Common myeloid progenitor, CD34-positive (primary cell): ENCODE results near the gene C5orf34. TPM values are rescaled to one million over a fixed set of nuclear protein-coding genes. Genes with fewer than 3 reads are reported as not detected.
A peak's percentile ranks its signal among the peaks of the same experiment; 100 is the strongest.

Experiments used
- CTCF ChIA-PET: fragments of 350-600 bp; sonication (Branson Sonifier 250); formaldehyde crosslinking; loops from one replicate; lab custom pipeline; 2021; ENCODE audit warnings: antibody characterized with exemption; lab: Charles Lee
- POLR2A ChIA-PET: fragments of 350-600 bp; sonication (Branson Sonifier 250); formaldehyde crosslinking; loops from one replicate; lab custom pipeline; 2021; ENCODE audit warnings: antibody characterized with exemption; lab: Charles Lee
- DNase-seq, 3 donors: peaks; one replicate each; pipeline versions ENCODE4 v3.0.0 to v3.0.0-alpha.2; 2013
- H3K27ac ChIP-seq, 2 experiments: 1 replicate in 1 of 2; 2 replicates in 1 of 2; pipeline ENCODE4 v1.7.0; 2013; ENCODE audit warnings: inconsistent platforms in 2 of 2, low read length in 2 of 2, mild to moderate bottlenecking in 2 of 2, low read depth in 1 of 2, moderate library complexity in 1 of 2; ENCODE audit not compliant: severe bottlenecking in 2 of 2, insufficient read depth in 1 of 2, poor library complexity in 1 of 2
- H3K27me3 ChIP-seq, 5 experiments: replicated peaks in 2 of 5; 1 replicate in 3 of 5; 2 replicates in 2 of 5; pipeline versions ENCODE4 v1.6.1 to v1.7.0; 2013; ENCODE audit warnings: low read length in 4 of 5, mild to moderate bottlenecking in 2 of 5, moderate library complexity in 2 of 5, inconsistent platforms in 1 of 5; ENCODE audit not compliant: insufficient read depth in 5 of 5, control insufficient read depth in 4 of 5
- H3K36me3 ChIP-seq, 4 experiments: 1 replicate in 2 of 4; 2 replicates in 2 of 4; pipeline versions ENCODE4 v1.6.1 to v1.7.0; 2013; ENCODE audit warnings: low read length in 3 of 4, control low read depth in 1 of 4, mild to moderate bottlenecking in 1 of 4; ENCODE audit not compliant: control insufficient read depth in 4 of 4, insufficient read depth in 4 of 4
- H3K4me1 ChIP-seq, 4 experiments: 1 replicate in 3 of 4; 2 replicates in 1 of 4; pipeline versions ENCODE4 v1.6.1 to v1.7.1; 2013; ENCODE audit warnings: low read length in 3 of 4, mild to moderate bottlenecking in 3 of 4, control low read depth in 1 of 4, inconsistent platforms in 1 of 4, moderate library complexity in 1 of 4; ENCODE audit not compliant: control insufficient read depth in 4 of 4, insufficient read depth in 4 of 4; ENCODE audit errors: control extremely low read depth in 1 of 4
- H3K4me3 ChIP-seq, 7 experiments: 1 replicate in 4 of 7; 2 replicates in 3 of 7; pipeline versions ENCODE4 v1.5.1 to v1.7.0; 2013; ENCODE audit warnings: mild to moderate bottlenecking in 7 of 7, low read length in 6 of 7, moderate library complexity in 6 of 7, inconsistent platforms in 2 of 7, low read depth in 2 of 7, control low read depth in 1 of 7; ENCODE audit not compliant: insufficient read depth in 4 of 7, control insufficient read depth in 1 of 7; ENCODE audit errors: extremely low read depth in 1 of 7
- H3K9me3 ChIP-seq, 5 experiments: 1 replicate in 4 of 5; 2 replicates in 1 of 5; pipeline versions ENCODE4 v1.6.1 to v1.7.1; 2013; ENCODE audit warnings: low read length in 4 of 5, mild to moderate bottlenecking in 2 of 5, inconsistent platforms in 1 of 5, low read depth in 1 of 5, moderate library complexity in 1 of 5; ENCODE audit not compliant: control insufficient read depth in 4 of 5, insufficient read depth in 2 of 5; ENCODE audit errors: control extremely low read depth in 1 of 5
- WGBS: methylation state at CpG from one replicate; pipeline ENCODE4 v1.1.5; 2013; ENCODE audit not compliant: insufficient coverage; 5-methylcytosine and 5-hydroxymethylcytosine counted together
- polyA plus RNA-seq: library from polyadenylated mRNA; unstranded; fragments of 120-200 nt; gene quantifications from one replicate; pipeline ENCODE4 v1.2.1, GENCODE V29; 2013

Gene C5orf34
- 4.3 TPM for polyA plus RNA-seq

- Histone ChIP-seq H3K27me3 (no peaks in the 10 kb centered on the region), H3K9me3 (no peaks in the 10 kb centered on the region), H3K4me1 (peaks cover 7 to 26% (median 23%) of the 10 kb centered on the region in 4 experiments), H3K36me3 (no peaks in the 10 kb centered on the region), H3K4me3 (peak within 1 kb of the TSS; percentile 74 to 96 (median 86)), H3K27ac (peak within 1 kb of the TSS; percentile 66 to 90)
- ChIA-PET CTCF (interaction anchor here (0.7 to 1.0 kb wide), 2 partner anchors 9 to 40 kb away, joined by 3 to 4 read pairs; no protein-coding TSS in a partner anchor), POLR2A (interaction anchor here (0.6 to 1.2 kb wide), 4 partner anchors 30 to 473 kb away, joined by 3 to 9 read pairs (median 4); partner anchors contain the start of genes NNT and TMEM267)
- peak; percentile 95 to 97 (median 96) for DNase-seq
- 1% methylated on average over 28 of the region's 35 CpGs for WGBS
Measured at GRCh38 chr5:43514816-43515677, at the start of gene C5orf34. TSS of gene C5orf34 (minus strand) at chr5:43515148. CDS start at chr5:43509339, 5,809 bp downstream.

DNA sequence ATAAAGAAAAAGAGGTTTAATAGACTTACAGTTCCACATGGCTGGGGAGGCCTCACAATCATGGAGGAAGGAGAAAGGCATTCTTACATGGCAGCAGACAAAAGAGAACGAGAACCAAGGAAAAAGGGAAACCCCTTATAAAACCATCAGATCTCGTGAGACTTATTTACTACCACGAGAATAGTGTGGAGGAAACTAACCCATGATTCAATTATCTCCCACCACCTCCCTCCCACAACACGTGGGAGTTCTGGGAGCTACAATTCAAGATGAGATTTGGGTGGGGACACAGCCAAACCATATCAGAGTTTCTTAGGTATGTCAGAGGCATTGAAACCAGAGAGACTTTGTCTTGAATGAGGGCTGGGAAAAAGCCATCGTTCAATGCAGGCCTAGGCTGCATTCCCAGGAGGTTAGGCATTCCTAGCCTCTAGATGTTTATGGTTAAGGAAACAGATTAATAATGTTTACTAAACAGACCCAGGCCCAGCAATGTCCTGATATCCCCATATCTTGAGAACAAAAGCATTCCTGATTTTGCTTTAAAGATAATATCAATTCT, 49.4 kb upstream of the C5orf34 start:
- no peak overlapping the region for H3K4me3 ChIP-seq
- H3K36me3 ChIP-seq: no peaks in the 10 kb centered on the region
- no peaks in the 10 kb centered on the region for H3K27me3 ChIP-seq
- DNase-seq: no peak
- ChIA-PET POLR2A (no interaction called here), CTCF (interaction anchor here (1.4 kb wide), 1 partner anchor 9 kb away, joined by 3 read pairs; no protein-coding TSS in a partner anchor)
- no peaks in the 10 kb centered on the region for H3K9me3 ChIP-seq
- H3K4me1 ChIP-seq: no peaks in the 10 kb centered on the region
- H3K27ac ChIP-seq: no peak overlapping the region
- WGBS: 0% methylated on average over 1 of the region's 5 CpGs

DNA sequence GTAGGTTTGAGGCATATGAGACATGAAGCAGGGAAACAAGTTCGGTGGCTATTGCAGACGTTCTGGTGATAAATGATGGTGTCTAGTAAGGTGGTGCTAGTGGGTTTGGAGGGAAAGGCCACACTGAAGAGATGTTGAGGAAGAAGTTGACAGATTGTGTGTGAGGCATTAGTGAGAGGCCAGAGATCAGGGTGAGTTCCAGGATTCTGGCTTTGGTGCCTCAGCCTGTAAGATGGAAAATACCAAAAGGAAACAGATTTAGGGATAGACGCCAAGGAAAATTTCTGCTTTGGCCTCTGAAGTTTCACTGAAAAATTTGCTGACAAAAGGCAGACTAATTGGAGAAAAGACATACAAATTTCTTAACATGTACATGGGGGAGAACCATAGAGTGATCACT, 48.4 kb upstream of the C5orf34 start:
- no peaks in the 10 kb centered on the region for H3K4me1 ChIP-seq
- no peak overlapping the region for H3K27ac ChIP-seq
- H3K27me3 ChIP-seq: no peaks in the 10 kb centered on the region
- ChIA-PET CTCF (interaction anchor here (1.4 kb wide), 1 partner anchor 8 kb away, joined by 3 read pairs; no protein-coding TSS in a partner anchor), POLR2A (no interaction called here)
- no peaks in the 10 kb centered on the region for H3K9me3 ChIP-seq
- WGBS: 92% methylated on average over 3 of the region's 3 CpGs
- no peak for DNase-seq
- H3K36me3 ChIP-seq: no peaks in the 10 kb centered on the region
- no peak overlapping the region for H3K4me3 ChIP-seq

GRCh38 chr5:43561356-43561755, 46.4 kb upstream of the C5orf34 start:
- no peaks in the 10 kb centered on the region for H3K9me3 ChIP-seq
- no peak for DNase-seq
- ChIA-PET POLR2A (no interaction called here), CTCF (no interaction called here)
- H3K27me3 ChIP-seq: no peaks in the 10 kb centered on the region
- no peak overlapping the region for H3K27ac ChIP-seq
- peaks cover 0 to 6% (median 2%) of the 10 kb centered on the region in 4 experiments for H3K4me1 ChIP-seq
- no peak overlapping the region for H3K4me3 ChIP-seq
- no peaks in the 10 kb centered on the region for H3K36me3 ChIP-seq

DNA sequence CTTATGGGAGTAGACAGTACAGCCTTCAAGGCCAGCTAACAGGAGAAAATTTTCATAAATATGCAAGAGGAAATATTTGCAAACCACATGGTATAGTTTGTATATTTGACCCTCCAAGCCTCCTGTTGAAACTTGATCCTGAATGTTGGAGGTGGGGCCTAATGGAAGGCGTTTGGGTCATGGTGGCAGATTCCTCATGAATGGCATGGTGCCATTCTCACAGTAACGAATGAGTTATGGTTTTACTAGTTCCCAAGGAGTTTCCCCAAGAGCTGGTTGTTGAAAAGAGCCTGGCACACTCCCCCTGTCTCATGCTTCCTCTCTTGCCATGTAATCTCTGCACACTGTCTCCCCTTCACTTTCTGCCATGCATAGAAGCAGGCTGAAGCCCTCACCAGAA, 45.2 kb upstream of the C5orf34 start:
- no peak for DNase-seq
- H3K4me1 ChIP-seq: peaks cover 0 to 15% (median 9%) of the 10 kb centered on the region in 4 experiments
- WGBS: 93% methylated on average over 2 of the region's 2 CpGs
- ChIA-PET CTCF (interaction anchor here (0.6 to 0.9 kb wide), 2 partner anchors 10 to 72 kb away, joined by 3 read pairs; no protein-coding TSS in a partner anchor), POLR2A (interaction anchor here (0.5 kb wide), 1 partner anchor 19 kb away, joined by 3 read pairs; no protein-coding TSS in a partner anchor)
- H3K27ac ChIP-seq: no peak overlapping the region
- H3K27me3 ChIP-seq: no peaks in the 10 kb centered on the region
- H3K36me3 ChIP-seq: no peaks in the 10 kb centered on the region
- H3K9me3 ChIP-seq: no peaks in the 10 kb centered on the region
- H3K4me3 ChIP-seq: no peak overlapping the region

DNA sequence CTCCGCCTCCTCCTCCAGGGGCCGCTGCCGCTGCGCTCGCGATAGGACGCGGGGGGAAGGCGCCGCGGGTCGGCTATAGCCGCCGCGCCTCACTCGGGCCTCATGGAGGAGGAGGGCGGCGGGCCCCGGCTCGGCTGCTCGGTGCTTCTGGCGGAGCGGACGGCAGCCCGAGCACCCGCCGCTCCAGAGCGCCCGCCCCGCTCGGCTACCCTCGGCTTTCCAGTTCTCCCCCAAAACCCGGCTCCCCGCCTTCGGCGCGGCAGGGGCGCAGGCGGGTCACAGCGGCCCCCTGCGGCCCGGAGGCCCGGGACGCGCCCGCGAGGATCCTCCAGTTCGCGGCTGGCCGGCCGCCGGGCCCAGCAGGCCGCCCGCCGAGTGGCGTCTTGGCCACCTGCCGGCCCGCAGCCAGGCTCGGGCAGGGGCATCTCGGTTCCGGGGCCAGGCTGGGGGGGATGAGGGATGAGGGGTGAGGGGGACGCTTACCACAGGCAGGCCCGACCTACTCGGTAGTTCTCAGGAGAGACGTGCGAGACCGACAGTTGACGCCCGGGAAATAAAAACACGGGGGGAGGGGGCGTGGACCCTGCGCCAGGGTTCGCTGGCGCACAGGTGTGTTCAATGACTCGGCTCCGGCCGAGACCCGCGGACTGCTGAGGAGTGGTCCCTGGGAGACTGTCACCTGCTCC, 42.1 kb upstream of the C5orf34 start, which contains the start of gene PAIP1:
Gene PAIP1, minus strand, starts transcription at position 221 of the 686 bp plus-strand sequence. CDS start 231 bp downstream, outside the sequence.
- ChIA-PET CTCF (interaction anchor here (0.8 to 1.3 kb wide), 2 partner anchors 46 to 74 kb away, joined by 3 to 7 read pairs; partner anchors contain the start of gene NNT), POLR2A (no interaction called here)
- WGBS: 0% methylated on average over 49 of the region's 79 CpGs
- H3K4me3 ChIP-seq: peak within 1 kb of the TSS; percentile 84 to 98 (median 96)
- no peaks in the 10 kb centered on the region for H3K9me3 ChIP-seq
- H3K4me1 ChIP-seq: peaks cover 7 to 38% (median 23%) of the 10 kb centered on the region in 4 experiments
- H3K27me3 ChIP-seq: no peaks in the 10 kb centered on the region
- DNase-seq: peak; percentile 89 to 92 (median 90)
- H3K36me3 ChIP-seq: peaks cover 2 to 30% (median 17%) of the 10 kb centered on the region in 4 experiments
- peak within 1 kb of the TSS; percentile 88 to 95 for H3K27ac ChIP-seq
